Ureter (tissue), 1 donor: ENCODE measurements around the gene KIAA1755. TPM values are rescaled to one million over a fixed set of nuclear protein-coding genes. Genes with fewer than 3 reads are reported as not detected.
"Not testable (repeated sequence)": the region's sequence is repeated elsewhere in the genome, so short reads cannot be mapped to it uniquely, and the experiment has no call there.

Source experiments
- DNase-seq: peaks from one replicate; pipeline ENCODE4 v3.0.0-alpha.2; 2020; ENCODE audit warnings: low spot score
- total RNA-seq: library from RNA; stranded (reverse); gene quantifications from one replicate; pipeline ENCODE4 v1.2.4, GENCODE V29; 2023
- donor health status: DM: yes; HTN: yes; CAD: no.

Gene KIAA1755
- total RNA-seq, 1 donor from 2014 or later: 3.9 TPM

- DNase-seq: no peak
Measured at GRCh38 chr20:38286586-38287531, 26.3 kb upstream of the KIAA1755 start.

GRCh38 chr20:38284893-38285444, 24.4 kb upstream of the KIAA1755 start:
- DNase-seq: no peak

- DNase-seq: not testable (repeated sequence)
Measured at GRCh38 chr20:38284066-38284650, 23.6 kb upstream of the KIAA1755 start.

GRCh38 chr20:38283236-38283635, 22.7 kb upstream of the KIAA1755 start:
- no peak for DNase-seq

GRCh38 chr20:38281176-38281915, 20.8 kb upstream of the KIAA1755 start:
- DNase-seq: not testable (repeated sequence)

GRCh38 chr20:38278763-38279162, 18.2 kb upstream of the KIAA1755 start:
- no peak for DNase-seq

GRCh38 chr20:38278131-38278530, 17.6 kb upstream of the KIAA1755 start:
- DNase-seq: no peak

GRCh38 chr20:38277691-38278090, 17.2 kb upstream of the KIAA1755 start:
- DNase-seq: no peak

- DNase-seq: no peak
Measured at GRCh38 chr20:38277285-38277684, 16.8 kb upstream of the KIAA1755 start.

GRCh38 chr20:38275815-38276550, 15.4 kb upstream of the KIAA1755 start:
- DNase-seq: no peak

- DNase-seq: no peak
Measured at GRCh38 chr20:38272961-38273360, 12.4 kb upstream of the KIAA1755 start.

- no peak for DNase-seq
Measured at GRCh38 chr20:38272398-38272797, 11.9 kb upstream of the KIAA1755 start.

- no peak for DNase-seq
Measured at GRCh38 chr20:38271608-38272120, 11.1 kb upstream of the KIAA1755 start.

GRCh38 chr20:38270869-38271605, 10.5 kb upstream of the KIAA1755 start:
- DNase-seq: peak; percentile 67

GRCh38 chr20:38269715-38270114, 9.2 kb upstream of the KIAA1755 start:
- DNase-seq: no peak

GRCh38 chr20:38269040-38269439, 8.5 kb upstream of the KIAA1755 start:
- DNase-seq: no peak

GRCh38 chr20:38267901-38268514, 7.5 kb upstream of the KIAA1755 start:
- no peak for DNase-seq

- DNase-seq: no peak
Measured at GRCh38 chr20:38267296-38267695, 6.8 kb upstream of the KIAA1755 start.

- DNase-seq: no peak
Measured at GRCh38 chr20:38266426-38266825, 5.9 kb upstream of the KIAA1755 start.

GRCh38 chr20:38262931-38263330, 2.4 kb upstream of the KIAA1755 start:
- no peak for DNase-seq
